Neural cell (in vitro differentiated cells): Measurements from ENCODE around the gene MACF1.

Experiments used
- EP300 ChIP-seq: fragments of 450-650 bp; conservative IDR thresholded peaks from 2 replicates; pipeline ENCODE4 v1.6.1; 2014; ENCODE audit warnings: antibody characterized with exemption, mild to moderate bottlenecking, moderate library complexity; ENCODE audit not compliant: poor library complexity, severe bottlenecking
- POLR2AphosphoS5 ChIP-seq: IDR thresholded peaks from 2 replicates; pipeline ENCODE4 v1.6.1; 2012
- RAD21 ChIP-seq: fragments of 450-650 bp; conservative IDR thresholded peaks from 2 replicates; pipeline ENCODE4 v1.6.1; 2014; ENCODE audit warnings: antibody characterized with exemption, mild to moderate bottlenecking, moderate library complexity
- REST ChIP-seq: IDR thresholded peaks from 2 replicates; pipeline ENCODE4 v1.6.1; 2012; ENCODE audit warnings: borderline replicate concordance
- SMC3 ChIP-seq: fragments of 450-650 bp; conservative IDR thresholded peaks from 2 replicates; pipeline ENCODE4 v1.6.1; 2014; ENCODE audit warnings: antibody characterized with exemption, mild to moderate bottlenecking, moderate library complexity; ENCODE audit not compliant: poor library complexity
- TF ChIP-seq, protein P1 (sequence below): fragments of 450-650 bp; IDR thresholded peaks from 2 replicates; pipeline ENCODE4 v1.5.1; 2014; ENCODE audit warnings: antibody characterized with exemption, mild to moderate bottlenecking, moderate library complexity; ENCODE audit not compliant: poor library complexity, severe bottlenecking

DNA sequence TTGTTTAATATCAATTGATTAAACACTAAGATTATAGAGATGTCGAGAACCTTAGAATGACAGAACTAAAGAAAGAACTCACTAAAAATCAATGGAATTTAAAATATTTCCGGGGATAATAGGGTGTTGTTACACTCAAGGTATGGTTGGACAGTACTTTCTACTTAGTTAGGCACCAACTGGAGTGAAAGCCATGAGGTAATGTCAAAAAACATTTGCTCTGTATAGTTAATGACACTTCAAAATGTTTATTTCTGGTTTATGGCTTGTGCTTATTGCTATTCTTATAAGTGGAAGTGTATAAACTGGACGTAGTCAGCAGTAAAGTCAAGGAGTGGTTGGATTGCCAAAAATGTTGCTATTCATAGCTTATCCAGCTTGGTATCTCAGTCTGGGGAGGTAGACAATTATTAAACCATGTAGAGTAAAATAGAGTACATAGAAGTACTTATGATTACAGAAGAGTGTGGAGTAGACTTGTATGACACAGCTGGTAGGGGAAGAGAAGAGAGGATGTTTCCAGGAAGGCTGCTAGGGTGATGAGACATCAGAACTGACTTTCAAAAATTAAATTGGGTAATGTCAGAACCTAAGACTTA, 230.4 kb downstream of the MACF1 start:
- TF ChIP-seq, protein P1, sequence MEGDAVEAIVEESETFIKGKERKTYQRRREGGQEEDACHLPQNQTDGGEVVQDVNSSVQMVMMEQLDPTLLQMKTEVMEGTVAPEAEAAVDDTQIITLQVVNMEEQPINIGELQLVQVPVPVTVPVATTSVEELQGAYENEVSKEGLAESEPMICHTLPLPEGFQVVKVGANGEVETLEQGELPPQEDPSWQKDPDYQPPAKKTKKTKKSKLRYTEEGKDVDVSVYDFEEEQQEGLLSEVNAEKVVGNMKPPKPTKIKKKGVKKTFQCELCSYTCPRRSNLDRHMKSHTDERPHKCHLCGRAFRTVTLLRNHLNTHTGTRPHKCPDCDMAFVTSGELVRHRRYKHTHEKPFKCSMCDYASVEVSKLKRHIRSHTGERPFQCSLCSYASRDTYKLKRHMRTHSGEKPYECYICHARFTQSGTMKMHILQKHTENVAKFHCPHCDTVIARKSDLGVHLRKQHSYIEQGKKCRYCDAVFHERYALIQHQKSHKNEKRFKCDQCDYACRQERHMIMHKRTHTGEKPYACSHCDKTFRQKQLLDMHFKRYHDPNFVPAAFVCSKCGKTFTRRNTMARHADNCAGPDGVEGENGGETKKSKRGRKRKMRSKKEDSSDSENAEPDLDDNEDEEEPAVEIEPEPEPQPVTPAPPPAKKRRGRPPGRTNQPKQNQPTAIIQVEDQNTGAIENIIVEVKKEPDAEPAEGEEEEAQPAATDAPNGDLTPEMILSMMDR: no peak
- TF ChIP-seq POLR2AphosphoS5 (no peak), SMC3 (no peak), RAD21 (no peak), REST (no peak), EP300 (no peak)
